ENCODE data around the gene CREG1. TPM values are rescaled to one million over a fixed set of nuclear protein-coding genes. Genes with fewer than 3 reads are reported as not detected.

Gene CREG1
- total RNA-seq, 2 experiments from 2014 or later, result 45.9 to 52.2 TPM

DNA sequence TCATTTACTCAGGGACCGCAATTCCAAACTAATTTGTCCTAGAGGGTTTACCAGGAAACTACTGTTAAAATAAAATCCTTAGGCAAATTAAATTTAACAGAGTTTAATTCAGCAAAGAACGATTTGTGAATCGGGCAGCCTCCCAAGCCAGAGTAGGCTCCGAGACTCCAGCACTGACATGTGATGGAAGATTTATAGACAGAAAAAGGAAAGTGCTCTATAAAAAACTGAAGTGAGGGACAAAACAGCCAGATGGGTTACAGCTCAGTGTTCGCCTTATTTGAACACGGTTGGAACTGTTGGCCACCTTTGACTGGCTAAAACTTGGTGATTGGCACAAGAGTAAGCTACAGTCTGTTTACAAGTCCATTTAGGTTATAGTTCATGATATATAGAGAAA is 41.3 kb upstream of the CREG1 start:
- ChIA-PET POLR2A (interaction anchor here (1.0 kb wide), 2 partner anchors 42 to 72 kb away, joined by 3 read pairs; no protein-coding TSS in a partner anchor), CTCF (ENCODE audit: unreplicated experiment) (no interaction called here)
- Histone ChIP-seq H3K4me2 (ENCODE audit: low read length) (no peak overlapping the region), H3K9me2 (ENCODE audit: insufficient read depth, low read length) (no peaks in the 10 kb centered on the region), H4K20me1 (ENCODE audit: insufficient read depth, low read length) (no peaks in the 10 kb centered on the region), H3K4me1 (ENCODE audit: insufficient read depth, low read length, poor library complexity, severe bottlenecking) (peaks cover 3% of the 10 kb centered on the region), H3K4me3 (ENCODE audit: low read depth, low read length, poor library complexity, severe bottlenecking) (no peak overlapping the region), H3K36me3 (ENCODE audit: insufficient read depth, low read length) (peaks cover 12% of the 10 kb centered on the region; the same call in 1 of the 2 replicates), H3K79me2 (ENCODE audit: insufficient read depth, low read depth, low read length) (no peaks in the 10 kb centered on the region), H3K9me3 (ENCODE audit: low read length) (no peaks in the 10 kb centered on the region), H2AFZ (ENCODE audit: low read length) (no peak overlapping the region), H3K27ac (ENCODE audit: low read depth, low read length, poor library complexity, severe bottlenecking) (no peak overlapping the region)
- TF ChIP-seq CTCF (conservative IDR thresholded peaks at IDR 0.05; ENCODE audit: low read length) (no peak), EZH2phosphoT487 (IDR thresholded peaks at IDR 0.05; ENCODE audit: borderline replicate concordance, low read depth, low read length) (no peak)
- no peak for DNase-seq (ENCODE audit: low spot score)
- intact Hi-C loops (cut with micrococcal nuclease; ENCODE audit: unreplicated experiment), result no loop called here
- no TSS peak for BruUV-seq (replicated peaks)

DNA sequence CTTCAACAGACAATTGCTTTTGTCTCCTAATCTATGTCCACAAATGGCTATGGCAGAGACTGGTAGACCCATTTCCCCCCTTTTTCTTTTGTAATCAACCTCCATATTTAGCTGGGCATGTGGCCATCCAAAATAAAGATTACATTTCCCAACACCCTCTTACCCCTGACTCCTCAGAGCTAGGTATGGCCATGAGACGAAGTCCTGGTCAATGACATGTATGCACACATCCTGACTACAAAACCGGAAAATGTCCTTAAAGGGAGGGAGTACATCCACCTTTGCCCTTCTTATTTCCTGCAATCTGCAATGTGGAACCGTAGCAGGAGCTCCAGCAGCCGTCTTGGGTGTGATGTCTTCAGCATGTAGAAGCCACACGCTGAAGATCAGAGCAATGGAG is 40.3 kb upstream of the CREG1 start:
- Histone ChIP-seq H3K4me1 (ENCODE audit: insufficient read depth, low read length, poor library complexity, severe bottlenecking) (no peaks in the 10 kb centered on the region), H2AFZ (ENCODE audit: low read length) (no peak overlapping the region), H3K27ac (ENCODE audit: low read depth, low read length, poor library complexity, severe bottlenecking) (no peak overlapping the region), H3K9me2 (ENCODE audit: insufficient read depth, low read length) (no peaks in the 10 kb centered on the region), H3K79me2 (ENCODE audit: insufficient read depth, low read depth, low read length) (no peaks in the 10 kb centered on the region), H3K4me3 (ENCODE audit: low read depth, low read length, poor library complexity, severe bottlenecking) (no peak overlapping the region), H4K20me1 (ENCODE audit: insufficient read depth, low read length) (no peaks in the 10 kb centered on the region), H3K4me2 (ENCODE audit: low read length) (no peak overlapping the region), H3K9me3 (ENCODE audit: low read length) (no peaks in the 10 kb centered on the region), H3K36me3 (ENCODE audit: insufficient read depth, low read length) (peaks cover 12% of the 10 kb centered on the region; the same call in 1 of the 2 replicates)
- DNase-seq (ENCODE audit: low spot score), result no peak
- no TSS peak for BruUV-seq (replicated peaks)
- intact Hi-C loops (cut with micrococcal nuclease; ENCODE audit: unreplicated experiment), result no loop called here
- CTCF ChIA-PET (ENCODE audit: unreplicated experiment), result no interaction called here
- POLR2A ChIA-PET, result interaction anchor here (0.6 to 1.5 kb wide), 2 partner anchors 44 to 112 kb away, joined by 3 read pairs; no protein-coding TSS in a partner anchor
- TF ChIP-seq EZH2phosphoT487 (IDR thresholded peaks at IDR 0.05; ENCODE audit: borderline replicate concordance, low read depth, low read length), result no peak
- no peak for TF ChIP-seq CTCF (conservative IDR thresholded peaks at IDR 0.05; ENCODE audit: low read length)

- no peak overlapping the region for H3K27ac ChIP-seq (ENCODE audit: low read depth, low read length, poor library complexity, severe bottlenecking)
- H4K20me1 ChIP-seq (ENCODE audit: insufficient read depth, low read length), result no peaks in the 10 kb centered on the region
- peaks cover 6% of the 10 kb centered on the region for H3K4me1 ChIP-seq (ENCODE audit: insufficient read depth, low read length, poor library complexity, severe bottlenecking)
- no peaks in the 10 kb centered on the region for H3K79me2 ChIP-seq (ENCODE audit: insufficient read depth, low read depth, low read length)
- TF ChIP-seq CTCF (conservative IDR thresholded peaks at IDR 0.05; ENCODE audit: low read length) (no peak), EZH2phosphoT487 (IDR thresholded peaks at IDR 0.05; ENCODE audit: borderline replicate concordance, low read depth, low read length) (no peak)
- no peak for DNase-seq (ENCODE audit: low spot score)
- no peak overlapping the region for H2AFZ ChIP-seq (ENCODE audit: low read length)
- no peaks in the 10 kb centered on the region for H3K9me3 ChIP-seq (ENCODE audit: low read length)
- H3K9me2 ChIP-seq (ENCODE audit: insufficient read depth, low read length), result no peaks in the 10 kb centered on the region
- POLR2A ChIA-PET, result interaction anchor here (0.7 kb wide), 1 partner anchor 1139 kb away, joined by 3 read pairs; no protein-coding TSS in a partner anchor
- BruUV-seq (replicated peaks), result no TSS peak
- H3K4me3 ChIP-seq (ENCODE audit: low read depth, low read length, poor library complexity, severe bottlenecking), result no peak overlapping the region
- intact Hi-C loops (cut with micrococcal nuclease; ENCODE audit: unreplicated experiment), result no loop called here
- peaks cover 12% of the 10 kb centered on the region; the same call in 1 of the 2 replicates for H3K36me3 ChIP-seq (ENCODE audit: insufficient read depth, low read length)
- H3K4me2 ChIP-seq (ENCODE audit: low read length), result no peak overlapping the region
- CTCF ChIA-PET (ENCODE audit: unreplicated experiment), result no interaction called here
Observed at GRCh38 chr1:167592475-167592874, 38.9 kb upstream of the CREG1 start.
